Tibial nerve (tissue), 4 donors: ENCODE data around the gene ERMP1.

Experiments used
- CTCF ChIP-seq, 5 experiments: fragments of 200-600 bp in 3 of 5; fragments of 450-650 bp in 2 of 5; sonication (generic) in 3 of 5; IDR thresholded peaks; one replicate each; pipeline ENCODE4 v1.5.1; 2016 to 2019; ENCODE audit warnings: antibody characterized with exemption in 5 of 5, mild to moderate bottlenecking in 3 of 5, moderate library complexity in 2 of 5
- EP300 ChIP-seq, 2 donors: sonication (generic); formaldehyde crosslinking; IDR thresholded peaks; one replicate each; pipeline ENCODE4 v1.6.1; 2017; ENCODE audit warnings: antibody characterized with exemption in 2 of 2, mild to moderate bottlenecking in 1 of 2
- POLR2A ChIP-seq, 2 donors: fragments of 450-650 bp; IDR thresholded peaks; one replicate each; pipeline ENCODE4 v1.6.1; 2017; ENCODE audit warnings: antibody characterized with exemption in 2 of 2, mild to moderate bottlenecking in 2 of 2, moderate library complexity in 2 of 2

DNA sequence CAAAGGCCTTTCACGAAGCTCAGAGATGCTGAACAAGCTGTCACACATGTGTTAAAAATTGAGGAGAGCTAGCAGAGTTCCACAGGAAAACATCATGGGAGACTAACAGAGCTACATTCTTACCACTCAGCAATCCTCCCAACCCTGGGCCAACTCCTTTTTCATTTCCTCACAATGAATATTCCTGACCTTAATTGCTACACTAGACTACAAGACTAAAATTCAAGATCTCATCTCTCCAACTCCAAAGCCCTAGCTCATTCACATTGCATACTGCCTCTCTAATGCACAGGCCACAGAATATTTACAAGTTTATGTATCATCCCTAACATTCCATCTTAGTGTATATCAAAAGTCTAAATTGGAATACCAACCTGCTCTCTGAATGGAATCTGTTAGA is 21.2 kb downstream of the ERMP1 start:
- no peak for TF ChIP-seq CTCF (IDR thresholded peaks at IDR 0.05)
- TF ChIP-seq EP300 (IDR thresholded peaks at IDR 0.05), result no peak
- TF ChIP-seq POLR2A (IDR thresholded peaks at IDR 0.05), result no peak
